ENCODE measurements around the gene ANKH.

- TF ChIP-seq CTCF (conservative IDR thresholded peaks at IDR 0.05; ENCODE audit: low read depth, low read length) (no peak), EZH2 (IDR thresholded peaks at IDR 0.05; ENCODE audit: borderline replicate concordance, low read depth, low read length, poor library complexity, severe bottlenecking) (no peak)
Measured at GRCh38 chr5:14687023-14687665, 184.4 kb downstream of the ANKH start.
